ENCODE data around the gene IGSF21.

Gene IGSF21

DNA sequence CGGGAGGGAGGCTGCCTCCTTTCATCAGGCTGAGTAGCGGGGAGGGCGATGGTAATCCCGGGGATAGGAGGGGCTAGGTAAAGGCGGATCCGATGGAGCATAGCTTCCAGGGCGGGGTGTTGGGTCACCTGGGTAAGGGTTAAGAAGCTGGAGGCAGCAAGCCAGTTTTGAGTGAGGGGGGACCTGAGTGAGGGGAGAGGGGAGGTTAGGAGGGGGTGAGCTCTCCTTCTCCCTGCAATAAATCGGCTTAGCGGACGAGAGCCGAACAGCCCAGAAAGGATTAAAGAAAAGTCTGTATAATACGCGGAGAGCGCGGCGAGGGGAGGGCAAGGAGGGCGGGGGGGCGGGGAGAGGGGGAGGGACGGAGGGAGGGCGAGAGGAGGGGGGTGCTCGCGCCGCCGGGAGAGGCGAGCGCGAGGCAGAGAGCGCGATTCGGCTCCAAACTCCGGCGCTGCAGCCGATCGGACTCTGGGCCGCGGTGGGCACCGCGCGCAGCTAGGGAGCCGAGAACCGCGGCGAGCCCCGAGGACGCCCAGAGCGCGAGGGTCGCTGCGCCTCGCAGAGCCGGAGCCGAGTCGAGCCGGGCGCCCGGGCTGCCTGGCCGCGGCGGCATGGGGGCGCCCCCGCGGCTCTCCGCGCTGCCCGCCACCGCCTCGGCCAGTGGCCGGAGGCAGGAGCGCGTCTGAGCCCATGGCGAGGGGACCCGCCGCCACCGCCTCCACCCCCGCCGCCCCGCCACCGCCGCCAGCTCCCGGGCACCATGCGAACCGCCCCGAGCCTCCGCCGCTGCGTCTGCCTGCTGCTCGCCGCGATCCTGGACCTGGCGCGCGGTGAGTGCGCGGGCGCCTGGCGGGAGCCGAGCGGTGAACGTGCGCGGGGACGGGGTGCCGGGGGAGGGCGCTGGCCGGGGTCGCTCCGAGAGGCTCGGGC lies at the start of gene IGSF21:
IGSF21 (plus strand) TSS at position 430 of the 930 bp plus-strand sequence; CDS start at position 761, 331 bp downstream.
- POLR2A ChIA-PET (ENCODE audit: low non-redundant PET) = no interaction called here

DNA sequence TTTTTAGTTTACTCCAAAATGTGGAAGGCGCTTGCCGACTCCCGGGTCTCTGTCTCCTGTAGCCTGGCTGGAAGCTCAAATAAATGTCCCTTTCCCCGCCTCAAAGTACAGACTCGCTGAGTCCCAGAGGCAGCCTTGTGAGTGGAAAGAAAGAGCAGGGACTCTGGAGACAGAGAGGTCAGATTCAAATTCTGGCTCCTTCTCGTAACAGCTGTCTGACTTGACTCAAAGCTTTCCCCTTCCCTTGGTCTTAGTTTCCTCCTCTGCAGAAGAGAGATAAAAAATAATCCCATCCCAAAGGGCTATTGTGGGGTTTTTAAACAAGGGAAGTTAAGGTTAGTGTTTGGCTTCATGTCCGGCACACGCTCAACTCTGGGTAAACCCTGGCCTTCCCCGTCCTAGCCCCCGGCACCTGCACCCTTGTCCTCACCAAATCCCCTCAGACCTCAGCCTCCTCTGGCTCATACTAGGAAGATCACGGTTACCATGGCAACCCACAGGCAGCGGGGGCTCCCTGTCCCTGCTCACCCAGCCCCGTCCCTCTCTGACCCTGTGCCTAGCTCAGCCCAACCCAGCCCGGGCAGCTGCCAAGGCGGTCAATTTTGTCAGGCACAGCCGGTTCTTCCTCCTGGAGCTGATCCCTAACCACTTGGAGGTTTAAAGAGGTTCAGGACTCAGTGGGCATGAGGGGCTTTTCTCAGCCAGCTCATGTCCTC lies 49.2 kb upstream of the IGSF21 start:
- no peak overlapping the region for H3K27ac ChIP-seq
- CTCF ChIA-PET = no interaction called here
- POLR2A ChIA-PET (ENCODE audit: low non-redundant PET) = no interaction called here
- DNase-seq (ENCODE audit: low spot score) = no peak
- TF ChIP-seq, protein P1, sequence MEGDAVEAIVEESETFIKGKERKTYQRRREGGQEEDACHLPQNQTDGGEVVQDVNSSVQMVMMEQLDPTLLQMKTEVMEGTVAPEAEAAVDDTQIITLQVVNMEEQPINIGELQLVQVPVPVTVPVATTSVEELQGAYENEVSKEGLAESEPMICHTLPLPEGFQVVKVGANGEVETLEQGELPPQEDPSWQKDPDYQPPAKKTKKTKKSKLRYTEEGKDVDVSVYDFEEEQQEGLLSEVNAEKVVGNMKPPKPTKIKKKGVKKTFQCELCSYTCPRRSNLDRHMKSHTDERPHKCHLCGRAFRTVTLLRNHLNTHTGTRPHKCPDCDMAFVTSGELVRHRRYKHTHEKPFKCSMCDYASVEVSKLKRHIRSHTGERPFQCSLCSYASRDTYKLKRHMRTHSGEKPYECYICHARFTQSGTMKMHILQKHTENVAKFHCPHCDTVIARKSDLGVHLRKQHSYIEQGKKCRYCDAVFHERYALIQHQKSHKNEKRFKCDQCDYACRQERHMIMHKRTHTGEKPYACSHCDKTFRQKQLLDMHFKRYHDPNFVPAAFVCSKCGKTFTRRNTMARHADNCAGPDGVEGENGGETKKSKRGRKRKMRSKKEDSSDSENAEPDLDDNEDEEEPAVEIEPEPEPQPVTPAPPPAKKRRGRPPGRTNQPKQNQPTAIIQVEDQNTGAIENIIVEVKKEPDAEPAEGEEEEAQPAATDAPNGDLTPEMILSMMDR (conservative IDR thresholded peaks at IDR 0.05; ENCODE audit: low read depth) = no peak

More for the DNA sequence above, at the start of gene IGSF21:
- TF ChIP-seq, protein P1 (conservative IDR thresholded peaks at IDR 0.05; ENCODE audit: low read depth) = no peak
- H3K27ac ChIP-seq = no peak within 1 kb of the TSS
- DNase-seq (ENCODE audit: low spot score) = no peak
- CTCF ChIA-PET = no interaction called here

DNA sequence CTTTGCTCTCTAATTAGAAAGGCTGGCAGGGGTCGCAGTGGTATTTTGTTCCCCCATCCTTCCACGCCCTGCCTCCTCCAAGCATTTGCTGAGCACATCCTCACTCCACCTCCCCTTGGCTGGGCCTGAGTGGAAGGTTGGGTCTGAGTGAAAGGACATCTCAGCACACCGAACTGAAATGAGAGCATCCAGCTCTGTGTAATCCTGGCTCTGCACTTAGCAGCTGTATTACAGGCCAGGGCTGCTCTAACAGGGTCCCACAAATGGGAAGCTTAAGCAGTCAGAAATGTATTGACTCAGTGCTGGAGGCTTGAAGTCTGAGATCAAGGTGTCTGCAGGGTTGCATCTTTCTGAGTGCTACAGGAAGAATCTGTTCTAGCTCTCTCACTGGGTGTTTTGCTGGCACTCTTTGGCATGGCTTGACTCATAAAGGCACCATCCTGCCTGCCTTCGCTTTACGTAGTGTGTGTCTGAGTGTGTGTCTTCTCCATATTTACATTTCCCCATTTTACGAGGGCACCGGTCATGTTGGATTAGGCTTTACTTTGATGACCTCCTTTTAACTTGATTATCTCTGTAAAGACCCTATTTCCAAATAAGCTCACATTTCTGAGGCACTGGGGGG lies 48.5 kb upstream of the IGSF21 start:
- ChIA-PET POLR2A (ENCODE audit: low non-redundant PET) (no interaction called here), CTCF (interaction anchor here (0.6 kb wide), 1 partner anchor 785 kb away, joined by 3 read pairs; no protein-coding TSS in a partner anchor)
- DNase-seq (ENCODE audit: low spot score) = no peak
- TF ChIP-seq, protein P1 (conservative IDR thresholded peaks at IDR 0.05; ENCODE audit: low read depth) = no peak
- H3K27ac ChIP-seq = no peak overlapping the region

DNA sequence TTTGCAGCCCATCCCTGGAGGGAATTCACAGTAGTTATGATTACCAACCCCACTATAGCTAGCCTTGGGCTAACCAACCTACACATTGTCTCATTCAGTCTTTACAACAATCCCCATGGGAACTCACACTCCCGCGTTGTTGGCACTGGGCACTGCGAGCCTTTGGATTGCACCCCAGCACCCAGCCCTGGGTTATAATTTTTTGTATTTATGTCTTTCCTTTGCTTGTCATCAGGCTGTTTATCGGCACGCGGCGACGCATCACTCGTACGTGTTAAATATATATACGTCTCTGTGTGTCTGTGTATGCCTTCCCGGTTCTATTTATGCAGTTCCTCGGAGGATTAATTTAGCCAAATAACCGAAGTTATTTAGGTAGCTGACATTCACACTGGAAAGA lies 47.2 kb upstream of the IGSF21 start:
- TF ChIP-seq, protein P1 (conservative IDR thresholded peaks at IDR 0.05; ENCODE audit: low read depth) = no peak
- ChIA-PET POLR2A (ENCODE audit: low non-redundant PET) (no interaction called here), CTCF (no interaction called here)
- H3K27ac ChIP-seq = no peak overlapping the region
- no peak for DNase-seq (ENCODE audit: low spot score)

DNA sequence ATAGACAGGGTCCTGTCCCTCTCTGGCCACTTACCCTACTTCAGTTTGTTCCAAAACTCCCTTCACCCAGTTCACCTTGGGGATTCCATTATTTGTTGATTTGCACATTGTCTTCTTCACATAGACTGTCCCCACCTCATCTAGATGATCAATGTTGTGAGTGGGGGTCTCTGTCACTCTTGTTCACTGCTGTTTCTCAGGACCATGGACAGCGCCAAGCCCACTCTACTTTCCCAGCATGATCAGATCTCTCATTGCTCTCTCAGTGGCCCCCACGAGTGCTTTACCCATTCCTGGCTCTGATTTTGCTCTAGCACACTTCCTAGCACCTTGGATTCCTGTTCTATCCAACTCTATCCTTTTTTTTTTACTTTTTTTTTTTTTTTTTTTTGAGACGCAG lies 45.4 kb upstream of the IGSF21 start:
- no peak overlapping the region for H3K27ac ChIP-seq
- TF ChIP-seq, protein P1 (conservative IDR thresholded peaks at IDR 0.05; ENCODE audit: low read depth) = no peak
- DNase-seq (ENCODE audit: low spot score) = no peak
- CTCF ChIA-PET = no interaction called here
- POLR2A ChIA-PET (ENCODE audit: low non-redundant PET) = interaction anchor here (0.6 kb wide), 1 partner anchor 369 kb away, joined by 9 read pairs; no protein-coding TSS in a partner anchor

DNA sequence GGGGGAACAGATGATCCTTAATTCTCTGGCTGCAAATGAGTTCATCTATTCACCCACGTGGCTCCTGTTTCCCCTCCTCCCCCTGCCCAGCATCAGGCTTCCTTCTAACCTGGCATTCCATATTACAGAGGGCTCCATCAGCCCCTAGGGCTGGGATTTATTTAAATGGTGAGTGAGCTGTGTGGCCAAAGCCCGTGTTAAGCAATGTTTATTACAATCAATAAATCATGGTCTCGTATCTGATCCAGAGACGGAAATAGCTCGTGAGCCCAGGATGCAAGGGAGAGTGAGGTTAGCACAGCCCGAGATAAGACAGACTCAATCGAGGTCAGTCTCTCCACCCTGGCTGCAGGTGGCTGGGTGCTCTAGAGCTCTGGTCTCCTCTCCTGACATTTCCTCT lies 43.1 kb upstream of the IGSF21 start:
- no peak overlapping the region for H3K27ac ChIP-seq
- no peak for DNase-seq (ENCODE audit: low spot score)
- CTCF ChIA-PET = no interaction called here
- TF ChIP-seq, protein P1 (conservative IDR thresholded peaks at IDR 0.05; ENCODE audit: low read depth) = no peak
- POLR2A ChIA-PET (ENCODE audit: low non-redundant PET) = no interaction called here
